ENCODE data around the gene RANBP10.

RANBP10 gene

DNA sequence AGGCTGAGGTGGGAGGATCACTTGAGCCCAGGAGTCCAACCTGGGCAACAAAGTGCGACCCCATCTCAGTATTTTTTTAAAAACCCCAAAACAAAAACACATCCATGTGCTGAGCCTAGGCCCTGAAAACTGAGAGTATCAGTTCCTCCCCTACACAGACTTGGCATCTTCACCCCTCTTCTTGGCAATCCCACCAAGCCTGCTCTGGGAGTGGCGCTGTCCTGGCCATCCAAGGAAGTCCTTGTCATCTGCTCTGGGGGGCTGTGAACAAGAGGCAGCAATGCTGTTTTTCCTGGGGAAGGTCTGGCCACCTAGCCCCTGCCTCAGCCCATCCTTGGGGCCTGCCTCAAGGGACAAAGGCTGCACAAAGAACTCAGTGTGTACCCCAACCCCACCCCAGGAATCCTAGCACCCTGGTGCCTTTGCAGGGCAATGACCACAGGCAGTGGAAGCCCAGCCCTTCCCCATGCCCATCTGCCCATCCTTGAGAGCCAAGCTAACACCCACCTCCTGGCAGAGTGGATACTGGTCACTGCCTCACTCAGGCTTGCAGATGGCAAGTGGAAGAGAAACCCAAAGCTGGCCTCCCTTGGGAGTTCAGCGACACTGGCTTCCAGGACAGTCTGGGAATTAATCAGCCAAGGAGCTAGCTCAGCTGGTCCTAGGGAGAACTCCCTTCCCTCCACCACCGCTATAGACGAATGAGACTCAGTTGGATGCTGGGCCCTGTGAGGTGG lies 72.5 kb downstream of the RANBP10 start:
- no peak overlapping the region for H3K4me3 ChIP-seq (ENCODE audit: low read length)
- no peak for DNase-seq (ENCODE audit: low read depth)
- no peak for TF ChIP-seq CTCF (conservative IDR thresholded peaks at IDR 0.05; ENCODE audit: low read depth, low read length)

DNA sequence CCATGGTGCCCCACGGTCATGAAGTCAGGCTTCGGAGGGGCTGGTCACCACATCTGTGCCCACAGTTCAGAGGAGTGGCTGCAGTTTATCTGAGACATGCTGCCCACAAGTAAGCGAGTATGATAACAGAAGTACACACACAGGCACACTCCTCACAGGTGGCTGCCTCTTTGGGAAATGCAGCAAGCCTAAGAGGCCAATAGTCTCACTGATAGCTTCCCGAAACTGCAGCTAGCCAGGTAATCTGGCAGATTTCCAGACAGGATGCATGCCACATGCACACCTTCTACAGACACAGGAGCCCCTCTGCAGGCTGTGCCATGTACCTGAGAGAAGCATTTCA lies 74.6 kb downstream of the RANBP10 start:
- DNase-seq (ENCODE audit: low read depth) = no peak
- TF ChIP-seq CTCF (conservative IDR thresholded peaks at IDR 0.05; ENCODE audit: low read depth, low read length) = no peak

GRCh38 chr16:67731071-67731752 lies 75.1 kb downstream of the RANBP10 start:
- DNase-seq (ENCODE audit: low read depth) = no peak
- H3K4me3 ChIP-seq (ENCODE audit: low read length) = no peak overlapping the region

More for the DNA sequence above, 74.6 kb downstream of the RANBP10 start:
- no peak overlapping the region for H3K4me3 ChIP-seq (ENCODE audit: low read length)

DNA sequence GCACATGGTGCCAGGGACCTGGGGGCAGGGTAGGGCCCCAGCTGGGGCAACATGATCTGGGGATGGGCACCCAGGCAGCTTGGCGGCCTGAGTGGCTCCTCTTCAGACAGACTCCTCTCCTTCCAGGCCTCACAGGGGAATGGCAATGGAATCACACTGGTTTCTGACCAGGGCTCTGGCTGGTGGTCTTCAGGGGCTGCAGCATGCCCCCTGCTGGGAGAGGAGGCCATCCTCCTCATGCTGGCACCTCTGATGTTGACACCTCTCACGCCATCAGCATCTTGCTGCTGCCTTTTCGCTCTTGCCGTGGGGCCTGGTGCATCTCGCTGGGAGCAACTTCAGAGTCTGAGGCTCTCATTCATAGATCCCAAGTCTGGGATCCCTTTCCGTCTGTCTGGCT lies 76.0 kb downstream of the RANBP10 start:
- no peak for DNase-seq (ENCODE audit: low read depth)
- peak; percentile 2 for TF ChIP-seq CTCF (conservative IDR thresholded peaks at IDR 0.05; ENCODE audit: low read depth, low read length)
- no peak overlapping the region for H3K4me3 ChIP-seq (ENCODE audit: low read length)

More at GRCh38 chr16:67731071-67731752, 75.1 kb downstream of the RANBP10 start:
- no peak for TF ChIP-seq CTCF (conservative IDR thresholded peaks at IDR 0.05; ENCODE audit: low read depth, low read length)

DNA sequence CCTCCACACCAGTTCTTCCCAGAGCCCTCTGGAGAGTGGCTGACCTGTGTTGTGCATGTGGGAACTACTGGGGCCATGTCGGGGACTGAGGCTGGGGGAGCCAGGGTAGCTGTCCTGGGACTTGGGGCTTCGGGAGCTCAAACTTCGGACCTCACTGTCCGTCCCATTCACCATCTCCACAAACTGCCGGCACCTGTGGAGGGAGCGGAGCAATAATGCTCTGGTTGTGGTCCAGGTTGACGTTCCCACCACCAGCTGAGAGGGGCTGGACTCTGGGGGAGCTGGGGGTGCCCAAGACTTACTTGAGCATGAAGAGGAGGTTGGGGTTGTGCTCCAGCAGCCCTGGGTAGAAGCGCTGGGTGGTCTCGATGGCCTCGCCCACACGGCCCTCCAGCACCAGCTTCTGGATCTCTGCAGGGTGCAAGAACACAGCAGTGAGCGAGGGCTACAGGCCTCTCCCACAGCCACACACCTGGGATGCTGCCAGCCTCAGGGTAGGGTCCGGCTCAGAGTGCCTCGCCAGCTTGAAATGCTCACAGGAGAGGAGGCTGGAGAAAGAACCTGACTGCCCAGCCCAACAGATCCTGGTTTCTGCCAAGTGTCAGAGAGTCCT lies 76.6 kb downstream of the RANBP10 start:
- H3K4me3 ChIP-seq (ENCODE audit: low read length) = no peak overlapping the region
- TF ChIP-seq CTCF (conservative IDR thresholded peaks at IDR 0.05; ENCODE audit: low read depth, low read length) = no peak
- no peak for DNase-seq (ENCODE audit: low read depth)

DNA sequence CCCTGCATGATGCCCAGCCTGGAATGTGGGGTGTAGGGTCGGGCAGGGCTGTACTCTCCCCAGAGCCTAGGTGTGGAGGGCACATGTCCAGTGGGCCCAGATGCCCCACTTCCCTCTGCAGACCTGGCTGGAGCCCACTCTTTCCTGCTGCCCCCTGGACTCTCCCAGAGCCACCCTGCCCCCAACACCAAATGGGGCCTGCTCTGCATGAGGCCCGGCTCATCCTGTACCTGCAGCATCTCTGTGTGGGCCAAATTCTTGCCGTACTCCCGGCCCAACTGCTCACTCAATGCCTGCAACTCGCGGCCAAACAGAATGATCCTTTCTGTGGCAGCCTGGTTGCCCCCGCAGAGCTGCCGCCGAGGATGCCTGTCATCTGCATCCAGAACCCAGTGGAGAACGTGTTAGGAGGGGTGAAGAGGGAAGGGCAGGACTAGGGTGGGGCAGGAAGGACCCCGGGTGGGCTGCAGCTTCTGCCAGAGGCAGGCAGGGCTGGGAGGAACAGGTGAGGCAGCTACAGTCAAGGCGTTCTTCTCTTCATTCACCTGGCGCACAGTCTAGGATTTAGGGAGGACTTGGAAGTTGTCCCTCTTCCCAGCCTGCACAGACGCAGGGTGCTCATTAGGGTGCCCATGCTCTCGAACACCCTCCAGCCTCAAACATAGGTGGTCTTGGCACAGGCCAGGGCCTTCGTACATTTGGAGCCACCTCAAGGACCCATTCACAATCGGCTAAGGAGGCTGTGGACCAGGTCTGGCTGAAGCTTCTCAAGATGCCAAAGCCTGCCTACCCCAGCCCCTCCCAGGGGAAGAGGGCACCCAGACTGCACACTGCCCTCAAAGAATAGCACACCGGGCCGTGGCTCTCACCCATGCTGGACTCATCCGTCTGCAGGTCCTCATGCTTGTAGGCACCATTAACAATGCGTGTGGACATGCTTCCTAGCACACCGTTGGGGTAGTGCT lies 78.6 kb downstream of the RANBP10 start:
- no peak for DNase-seq (ENCODE audit: low read depth)
- H3K4me3 ChIP-seq (ENCODE audit: low read length) = no peak overlapping the region
- TF ChIP-seq CTCF (conservative IDR thresholded peaks at IDR 0.05; ENCODE audit: low read depth, low read length) = no peak

Measured in retinal pigment epithelial cell (primary cell).